IMR-90 (cell line): Measurements from ENCODE around the gene MRPL47. TPM values are rescaled to one million over a fixed set of nuclear protein-coding genes. Genes with fewer than 3 reads are reported as not detected.

Source experiments
- ATAC-seq: fragments of 200-7000 bp; cut with Tn5 transposase; 2 replicates; pipeline ENCODE4 v1.9.1; 2020; ENCODE audit warnings: low read depth, mild to moderate bottlenecking, moderate library complexity
- BruUV-seq: library from RNA; stranded (reverse); fragments of 400-500 nt; replicated peaks from 2 replicates; lab custom pipeline; 2021; lab: Mats Ljungman, UMichigan
- CTCF ChIA-PET: fragments of 300-600 bp; formaldehyde crosslinking; extraction: SDS; loops from one replicate; lab custom pipeline; 2021; ENCODE audit warnings: antibody characterized with exemption; lab: Yijun Ruan, JAX
- POLR2A ChIA-PET: fragments of 300-600 bp; sonication (Branson Sonifier 250); formaldehyde crosslinking; loops from one replicate; lab custom pipeline; 2022; ENCODE audit warnings: antibody characterized with exemption; ENCODE audit not compliant: unreplicated experiment; lab: Charles Lee
- DNase-seq: peaks from one replicate; pipeline ENCODE4 v3.0.0; 2013
- H2AFZ ChIP-seq: replicated peaks from 2 replicates; pipeline ENCODE3; 2013; ENCODE audit warnings: low read length, mild to moderate bottlenecking; ENCODE audit not compliant: poor library complexity
- H2AK5ac ChIP-seq: 2 replicates; pipeline ENCODE4 v1.6.1; 2013; ENCODE audit warnings: low read depth, low read length, inconsistent platforms
- H2AK9ac ChIP-seq: replicated peaks from 2 replicates; pipeline ENCODE3; 2013; ENCODE audit warnings: mild to moderate bottlenecking, low read depth, low read length, moderate library complexity; ENCODE audit not compliant: poor library complexity
- H2BK120ac ChIP-seq: 2 replicates; pipeline ENCODE4 v1.6.1; 2013; ENCODE audit warnings: low read depth, low read length, inconsistent platforms
- H2BK15ac ChIP-seq: 3 replicates; pipeline ENCODE4 v1.6.1; 2013; ENCODE audit warnings: low read depth, low read length, inconsistent platforms
- H2BK20ac ChIP-seq: 2 replicates; pipeline ENCODE4 v1.6.1; 2013; ENCODE audit warnings: low read depth, mild to moderate bottlenecking, inconsistent platforms, low read length, moderate library complexity
- H2BK5ac ChIP-seq: 2 replicates; pipeline ENCODE4 v1.6.1; 2013; ENCODE audit warnings: mild to moderate bottlenecking, low read depth, low read length, inconsistent platforms; ENCODE audit not compliant: poor library complexity, severe bottlenecking
- H3K14ac ChIP-seq: replicated peaks from 2 replicates; pipeline ENCODE4 v1.6.1; 2013; ENCODE audit warnings: low read depth, low read length, inconsistent platforms
- H3K18ac ChIP-seq: 2 replicates; pipeline ENCODE4 v1.6.1; 2013; ENCODE audit warnings: low read depth, low read length, control low read depth
- H3K23ac ChIP-seq: 2 replicates; pipeline ENCODE4 v1.6.1; 2013; ENCODE audit warnings: low read depth, low read length, inconsistent platforms
- H3K27ac ChIP-seq: 2 replicates; pipeline ENCODE4 v1.5.1; 2013; ENCODE audit warnings: mild to moderate bottlenecking, control low read depth, low read length; ENCODE audit not compliant: insufficient read depth
- H3K27me3 ChIP-seq: 2 replicates; pipeline ENCODE4 v1.6.1; 2013; ENCODE audit warnings: low read length; ENCODE audit not compliant: control insufficient read depth, insufficient read depth
- H3K36me3 ChIP-seq: 2 replicates; pipeline ENCODE4 v1.6.1; 2013; ENCODE audit warnings: low read length, mixed read lengths; ENCODE audit not compliant: control insufficient read depth, insufficient read depth
- H3K4ac ChIP-seq: 2 replicates; pipeline ENCODE4 v1.6.1; 2013; ENCODE audit warnings: low read depth, low read length, inconsistent platforms
- H3K4me1 ChIP-seq: 2 replicates; pipeline ENCODE4 v1.6.1; 2013; ENCODE audit warnings: low read length, mixed read lengths; ENCODE audit not compliant: control insufficient read depth, insufficient read depth
- H3K4me2 ChIP-seq: 2 replicates; pipeline ENCODE4 v1.6.1; 2013; ENCODE audit warnings: low read depth, mild to moderate bottlenecking, control low read depth, low read length, moderate library complexity
- H3K4me3 ChIP-seq: 2 replicates; pipeline ENCODE4 v1.5.1; 2013; ENCODE audit warnings: low read depth, mild to moderate bottlenecking, control low read depth, low read length, moderate library complexity; ENCODE audit not compliant: insufficient read depth
- H3K56ac ChIP-seq: 2 replicates; pipeline ENCODE4 v1.6.1; 2013; ENCODE audit warnings: low read length, inconsistent platforms; ENCODE audit not compliant: insufficient read depth; ENCODE audit errors: extremely low read depth
- H3K79me1 ChIP-seq, 2 experiments: 2 replicates each; pipeline ENCODE4 v1.6.1; 2013; ENCODE audit warnings: low read length in 2 of 2, inconsistent platforms in 1 of 2, low read depth in 1 of 2
- H3K9ac ChIP-seq: 2 replicates; pipeline ENCODE4 v1.6.1; 2013; ENCODE audit warnings: low read depth, low read length, control low read depth
- H3K9me1 ChIP-seq: 2 replicates; pipeline ENCODE4 v1.6.1; 2013; ENCODE audit warnings: low read length, inconsistent platforms; ENCODE audit not compliant: insufficient read depth
- H3K9me3 ChIP-seq: 2 replicates; pipeline ENCODE4 v1.6.1; 2013; ENCODE audit warnings: low read length; ENCODE audit not compliant: control insufficient read depth, insufficient read depth
- H4K20me1 ChIP-seq: 2 replicates; pipeline ENCODE4 v1.6.1; 2013; ENCODE audit warnings: low read length, inconsistent platforms; ENCODE audit not compliant: insufficient read depth
- H4K5ac ChIP-seq: 2 replicates; pipeline ENCODE4 v1.6.1; 2013; ENCODE audit warnings: mild to moderate bottlenecking, low read depth, low read length, control low read depth
- H4K8ac ChIP-seq, 2 experiments: 2 replicates each; pipeline ENCODE4 v1.6.1; 2013; ENCODE audit warnings: low read depth in 2 of 2, low read length in 2 of 2, control low read depth in 1 of 2, inconsistent platforms in 1 of 2
- H4K91ac ChIP-seq: 2 replicates; pipeline ENCODE4 v1.6.1; 2013; ENCODE audit warnings: low read depth, low read length, inconsistent platforms; ENCODE audit not compliant: insufficient read depth
- BHLHE40 ChIP-seq: fragments of 150-350 bp; IDR thresholded peaks from 2 replicates; pipeline ENCODE4 v1.6.1; 2016; ENCODE audit warnings: mild to moderate bottlenecking, low read depth, low read length
- CEBPB ChIP-seq: IDR thresholded peaks from 2 replicates; pipeline ENCODE4 v1.6.1; 2012; ENCODE audit warnings: low read depth, low read length, improper control_type of control experiment
- CHD1 ChIP-seq: IDR thresholded peaks from 2 replicates; pipeline ENCODE4 v1.6.1; 2012; ENCODE audit warnings: low read depth, low read length, improper control_type of control experiment
- CTCF ChIP-seq: conservative IDR thresholded peaks from 2 replicates; pipeline ENCODE4 v1.5.1; 2012; ENCODE audit warnings: mild to moderate bottlenecking, low read depth, low read length, improper control_type of control experiment
- ELK1 ChIP-seq: fragments of 150-350 bp; IDR thresholded peaks from 2 replicates; pipeline ENCODE4 v1.6.1; 2016; ENCODE audit warnings: low read depth, mild to moderate bottlenecking, low read length, moderate library complexity, borderline replicate concordance
- FOS ChIP-seq: fragments of 150-350 bp; IDR thresholded peaks from 2 replicates; pipeline ENCODE4 v1.6.1; 2016; ENCODE audit warnings: low read depth, low read length
- MAFK ChIP-seq: IDR thresholded peaks from 2 replicates; pipeline ENCODE4 v1.6.1; 2012; ENCODE audit warnings: low read depth, low read length, improper control_type of control experiment
- MAZ ChIP-seq: IDR thresholded peaks from 2 replicates; pipeline ENCODE4 v1.6.1; 2012; ENCODE audit warnings: low read depth, mild to moderate bottlenecking, low read length, improper control_type of control experiment, moderate library complexity, borderline replicate concordance
- MXI1 ChIP-seq: IDR thresholded peaks from 2 replicates; pipeline ENCODE4 v1.6.1; 2012; ENCODE audit warnings: low read depth, mild to moderate bottlenecking, low read length, moderate library complexity, borderline replicate concordance
- NFE2L2 ChIP-seq: fragments of 150-350 bp; IDR thresholded peaks from 2 replicates; pipeline ENCODE4 v1.6.1; 2016; ENCODE audit warnings: low read depth, mild to moderate bottlenecking, low read length
- POLR2A ChIP-seq: IDR thresholded peaks from 2 replicates; pipeline ENCODE4 v1.6.1; 2012; ENCODE audit warnings: mild to moderate bottlenecking, low read depth, low read length
- RAD21 ChIP-seq: IDR thresholded peaks from 2 replicates; pipeline ENCODE4 v1.6.1; 2012; ENCODE audit warnings: low read length, improper control_type of control experiment
- RCOR1 ChIP-seq: IDR thresholded peaks from 2 replicates; pipeline ENCODE4 v1.6.1; 2012; ENCODE audit warnings: mild to moderate bottlenecking, low read length, improper control_type of control experiment; ENCODE audit not compliant: insufficient replicate concordance
- RFX5 ChIP-seq: IDR thresholded peaks from 2 replicates; pipeline ENCODE4 v1.8.0; 2012; ENCODE audit warnings: low read depth, mild to moderate bottlenecking, low read length, moderate library complexity
- SMC3 ChIP-seq: fragments of 150-350 bp; IDR thresholded peaks from 2 replicates; pipeline ENCODE4 v1.6.1; 2016; ENCODE audit warnings: low read depth, mild to moderate bottlenecking, antibody characterized with exemption, low read length, moderate library complexity
- WGBS, 2 experiments: methylation state at CpG; one replicate each; pipeline versions ENCODE4 v1.1.5 to v1.1.7; 2013; ENCODE audit warnings: missing lambda C conversion rate in 2 of 2; ENCODE audit not compliant: insufficient read length in 1 of 2; ENCODE audit errors: extremely low coverage in 2 of 2; 5-methylcytosine and 5-hydroxymethylcytosine counted together
- dilution Hi-C: fragments of 300-500 bp; cut with HindIII; formaldehyde crosslinking; loops from one replicate; pipeline ENCODE4 v1.14.3; 2018; ENCODE audit warnings: low sequenced_read_pairs; ENCODE audit not compliant: unreplicated experiment
- in situ Hi-C: fragments of 300-500 bp; cut with MboI; formaldehyde crosslinking; loops from 3 replicates; pipeline ENCODE4 v1.14.3; 2019; ENCODE audit warnings: low sequenced_read_pairs, inconsistent platforms, mixed read lengths
- intact Hi-C: fragments of 100-400 bp; cut with micrococcal nuclease; formaldehyde crosslinking; loops from 2 replicates; pipeline ENCODE4 v1.10.0; 2022
- polyA plus RNA-seq, 3 experiments: library from polyadenylated mRNA; depleted of rRNA; stranded (reverse); fragments of >200 nt; gene quantifications; 2 replicates each; pipeline ENCODE4 v1.2.3, GENCODE V29; 2012; ENCODE audit warnings: low replicate concordance in 1 of 3
- total RNA-seq: library from RNA; depleted of rRNA; stranded (reverse); fragments of >200 nt; gene quantifications from 2 replicates; pipeline ENCODE4 v1.2.3, GENCODE V29; 2012
- TF ChIP-seq, protein P1 (sequence below): fragments of 150-350 bp; IDR thresholded peaks from 2 replicates; pipeline ENCODE4 v1.6.1; 2017; ENCODE audit warnings: mild to moderate bottlenecking, antibody characterized with exemption, low read length, low read depth

MRPL47 gene
- total and polyA plus RNA-seq, 2 of the 4 experiments (the other 2 are of a cell fraction) = 41.4 to 43.7 TPM

GRCh38 chr3:179565496-179565895 lies 38.9 kb downstream of the MRPL47 start:
- no peak overlapping the region for H2BK120ac ChIP-seq
- no peak overlapping the region for H3K14ac ChIP-seq
- H3K4me3 ChIP-seq = no peak overlapping the region
- H3K56ac ChIP-seq = no peak overlapping the region
- POLR2A ChIA-PET = no interaction called here
- H4K5ac ChIP-seq = no peak overlapping the region
- H2BK20ac ChIP-seq = no peak overlapping the region
- no peak for DNase-seq
- no peak overlapping the region for H4K8ac ChIP-seq
- H3K4me1 ChIP-seq = peaks cover 2% of the 10 kb centered on the region; the same call in 1 of the 2 replicates
- dilution Hi-C loops (no loop called here), intact Hi-C loops (no loop called here), in situ Hi-C loops (loop anchor here (25.0 kb wide), 1 partner anchor 553 kb away; no protein-coding TSS in a partner anchor)
- H2BK15ac ChIP-seq = no peak overlapping the region
- H3K4ac ChIP-seq = no peak overlapping the region
- H3K36me3 ChIP-seq = no peaks in the 10 kb centered on the region; the same call in 1 of the 2 replicates
- CTCF ChIA-PET = no interaction called here
- no peaks in the 10 kb centered on the region; the same call in 1 of the 2 replicates for H3K9me1 ChIP-seq
- no peak overlapping the region for H3K18ac ChIP-seq
- no CpG with 5 or more reads among the region's 3 CpGs for WGBS, 2 experiments
- no peak for ATAC-seq
- no peak overlapping the region for H3K9ac ChIP-seq
- peak overlapping the region; percentile 77; the same call in 1 of the 2 replicates for H3K23ac ChIP-seq
- H2AK5ac ChIP-seq = no peak overlapping the region
- H3K27me3 ChIP-seq = no peaks in the 10 kb centered on the region
- no peak overlapping the region for H3K27ac ChIP-seq
- no peak overlapping the region for H3K4me2 ChIP-seq
- no peak overlapping the region for H4K91ac ChIP-seq
- TF ChIP-seq NFE2L2 = no peak
- TF ChIP-seq RFX5 = no peak
- no peak for TF ChIP-seq MXI1
- no peak for TF ChIP-seq ELK1
- TF ChIP-seq SMC3 = no peak
- TF ChIP-seq CTCF = no peak
- TF ChIP-seq FOS = no peak
- TF ChIP-seq POLR2A = no peak
- TF ChIP-seq RCOR1 = no peak
- TF ChIP-seq MAZ = no peak
- no peak for TF ChIP-seq CEBPB
- no peak for TF ChIP-seq BHLHE40
- no peak for TF ChIP-seq CHD1
- no peak for TF ChIP-seq RAD21
- TF ChIP-seq, protein P1, sequence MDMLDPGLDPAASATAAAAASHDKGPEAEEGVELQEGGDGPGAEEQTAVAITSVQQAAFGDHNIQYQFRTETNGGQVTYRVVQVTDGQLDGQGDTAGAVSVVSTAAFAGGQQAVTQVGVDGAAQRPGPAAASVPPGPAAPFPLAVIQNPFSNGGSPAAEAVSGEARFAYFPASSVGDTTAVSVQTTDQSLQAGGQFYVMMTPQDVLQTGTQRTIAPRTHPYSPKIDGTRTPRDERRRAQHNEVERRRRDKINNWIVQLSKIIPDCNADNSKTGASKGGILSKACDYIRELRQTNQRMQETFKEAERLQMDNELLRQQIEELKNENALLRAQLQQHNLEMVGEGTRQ = no peak
- no peak for TF ChIP-seq MAFK
- no peaks in the 10 kb centered on the region for H3K9me3 ChIP-seq
- no peak overlapping the region for H2AFZ ChIP-seq
- no peaks in the 10 kb centered on the region for H4K20me1 ChIP-seq
- H2AK9ac ChIP-seq = no peak overlapping the region
- peaks cover 4 to 37% of the 10 kb centered on the region in 2 experiments for H3K79me1 ChIP-seq
- no TSS peak for BruUV-seq
- H2BK5ac ChIP-seq = no peak overlapping the region
